Measurements from ENCODE around the gene TTC9.

Gene TTC9

DNA sequence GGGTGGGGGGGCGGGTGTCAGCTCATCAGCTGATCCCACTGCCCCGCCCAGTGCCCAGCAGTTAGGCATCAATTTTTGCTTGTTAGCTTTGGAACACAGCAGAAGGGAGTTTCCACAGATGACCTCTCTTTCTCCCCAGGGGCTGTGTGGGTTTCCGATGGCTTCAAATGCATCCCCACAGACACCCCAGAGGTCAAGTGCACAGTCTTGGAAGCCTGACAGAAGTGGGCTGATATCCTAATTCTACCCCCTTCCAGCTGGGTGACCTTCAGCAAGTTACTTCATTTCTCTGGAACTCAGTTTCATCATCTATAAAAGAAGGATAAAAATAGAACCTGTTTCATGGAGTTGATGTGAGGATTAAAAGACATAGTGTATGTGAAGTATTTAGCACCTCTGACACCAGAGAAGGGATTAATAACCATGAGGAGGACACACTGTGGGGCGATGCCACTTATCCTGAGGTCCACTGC is 22.0 kb downstream of the TTC9 start:
- Histone ChIP-seq H3K27me3 (ENCODE audit: low read depth, low read length) (no peaks in the 10 kb centered on the region), H3K4me1 (ENCODE audit: control insufficient read depth in 1 of 2, insufficient read depth in 2 of 2, low read length in 2 of 2) (no peaks in the 10 kb centered on the region), H3K27ac (ENCODE audit: low read length) (no peak overlapping the region), H3K9me3 (ENCODE audit: control insufficient read depth in 1 of 2, low read length in 2 of 2) (no peaks in the 10 kb centered on the region), H3K4me3 (ENCODE audit: low read depth in 1 of 2, low read length in 2 of 2) (no peak overlapping the region), H3K36me3 (ENCODE audit: control insufficient read depth in 1 of 2, insufficient read depth in 2 of 2, low read length in 2 of 2) (no peaks in the 10 kb centered on the region)

- Histone ChIP-seq H3K4me1 (ENCODE audit: control insufficient read depth in 1 of 2, insufficient read depth in 2 of 2, low read length in 2 of 2) (no peaks in the 10 kb centered on the region), H3K27me3 (ENCODE audit: low read depth, low read length) (no peaks in the 10 kb centered on the region)
Observed at GRCh38 chr14:70664698-70665447, 23.2 kb downstream of the TTC9 start.

DNA sequence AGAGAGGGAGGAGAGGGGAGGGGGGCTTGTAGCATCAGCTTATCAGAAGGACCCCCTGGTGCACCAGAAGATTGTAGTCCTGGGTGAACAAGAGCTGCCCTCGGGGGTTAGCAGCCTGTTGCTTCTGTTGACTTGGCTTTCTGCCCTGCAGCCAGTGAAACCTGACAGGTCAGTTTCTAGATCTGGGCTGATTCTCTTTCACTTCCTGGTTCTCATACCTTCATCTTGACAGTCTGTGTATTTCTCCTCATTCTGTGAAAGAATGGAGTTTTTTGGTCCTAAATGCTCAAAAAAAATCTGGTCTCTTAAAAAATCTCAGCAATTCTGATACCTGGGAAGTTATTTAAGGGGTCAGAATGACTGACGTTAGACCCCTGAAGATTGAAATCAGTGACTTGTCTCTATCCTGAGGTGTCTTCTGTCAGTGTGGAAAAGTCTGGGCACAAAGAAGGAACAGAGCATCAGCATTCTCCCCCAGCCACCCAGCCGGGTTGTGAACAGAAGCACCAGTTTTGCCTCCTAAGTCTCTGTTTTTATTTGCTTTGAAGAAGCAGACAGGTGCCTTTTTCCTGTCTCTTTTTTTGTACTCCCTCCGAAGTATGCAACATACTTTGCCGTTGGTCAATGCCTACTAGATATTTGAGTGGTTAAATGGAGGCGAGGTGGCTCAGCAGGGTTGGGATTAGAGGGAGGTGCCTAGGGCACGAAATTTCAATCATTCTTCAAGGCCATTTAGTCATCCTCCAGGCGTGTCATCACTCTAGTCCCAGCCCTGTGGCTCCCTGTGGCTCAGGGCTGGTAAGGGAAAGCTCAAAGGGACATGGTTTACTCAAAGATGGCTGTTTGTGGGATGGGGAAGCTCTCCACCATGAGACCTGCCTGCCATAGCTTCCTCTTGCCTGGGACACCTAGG is 24.0 kb downstream of the TTC9 start:
- Histone ChIP-seq H3K36me3 (ENCODE audit: control insufficient read depth in 1 of 2, insufficient read depth in 2 of 2, low read length in 2 of 2) (no peaks in the 10 kb centered on the region), H3K27ac (ENCODE audit: low read length) (no peak overlapping the region), H3K4me1 (ENCODE audit: control insufficient read depth in 1 of 2, insufficient read depth in 2 of 2, low read length in 2 of 2) (no peaks in the 10 kb centered on the region), H3K4me3 (ENCODE audit: low read depth in 1 of 2, low read length in 2 of 2) (no peak overlapping the region), H3K9me3 (ENCODE audit: control insufficient read depth in 1 of 2, low read length in 2 of 2) (no peaks in the 10 kb centered on the region), H3K27me3 (ENCODE audit: low read depth, low read length) (no peaks in the 10 kb centered on the region)

More at GRCh38 chr14:70664698-70665447, 23.2 kb downstream of the TTC9 start:
- no peaks in the 10 kb centered on the region for H3K36me3 ChIP-seq (ENCODE audit: control insufficient read depth in 1 of 2, insufficient read depth in 2 of 2, low read length in 2 of 2)
- H3K4me3 ChIP-seq (ENCODE audit: low read depth in 1 of 2, low read length in 2 of 2) = no peak overlapping the region
- H3K27ac ChIP-seq (ENCODE audit: low read length) = no peak overlapping the region
- H3K9me3 ChIP-seq (ENCODE audit: control insufficient read depth in 1 of 2, low read length in 2 of 2) = no peaks in the 10 kb centered on the region

DNA sequence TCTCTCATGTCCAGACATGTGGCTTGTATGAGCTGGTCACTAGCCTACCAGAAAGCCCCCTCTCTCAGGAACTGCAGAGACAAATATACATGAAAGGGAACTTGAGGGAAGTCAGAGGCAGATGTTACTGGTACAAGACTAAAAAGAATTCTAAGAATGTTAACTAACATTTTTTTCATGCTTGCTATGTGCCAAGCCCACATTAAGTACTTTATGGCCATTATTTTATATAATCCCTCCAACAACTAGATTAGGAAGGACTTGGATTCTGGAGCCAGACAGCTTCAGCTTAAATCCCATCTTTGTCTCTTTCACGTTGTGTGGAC is 24.6 kb downstream of the TTC9 start:
- H3K4me1 ChIP-seq (ENCODE audit: control insufficient read depth in 1 of 2, insufficient read depth in 2 of 2, low read length in 2 of 2) = no peaks in the 10 kb centered on the region
- H3K9me3 ChIP-seq (ENCODE audit: control insufficient read depth in 1 of 2, low read length in 2 of 2) = no peaks in the 10 kb centered on the region
- H3K36me3 ChIP-seq (ENCODE audit: control insufficient read depth in 1 of 2, insufficient read depth in 2 of 2, low read length in 2 of 2) = no peaks in the 10 kb centered on the region
- H3K27me3 ChIP-seq (ENCODE audit: low read depth, low read length) = no peaks in the 10 kb centered on the region
- no peak overlapping the region for H3K4me3 ChIP-seq (ENCODE audit: low read depth in 1 of 2, low read length in 2 of 2)
- no peak overlapping the region for H3K27ac ChIP-seq (ENCODE audit: low read length)

GRCh38 chr14:70670992-70671651 is 29.4 kb downstream of the TTC9 start:
- Histone ChIP-seq H3K4me3 (ENCODE audit: low read depth in 1 of 2, low read length in 2 of 2) (no peak overlapping the region), H3K4me1 (ENCODE audit: control insufficient read depth in 1 of 2, insufficient read depth in 2 of 2, low read length in 2 of 2) (no peaks in the 10 kb centered on the region), H3K9me3 (ENCODE audit: control insufficient read depth in 1 of 2, low read length in 2 of 2) (no peaks in the 10 kb centered on the region), H3K27ac (ENCODE audit: low read length) (no peak overlapping the region), H3K27me3 (ENCODE audit: low read depth, low read length) (no peaks in the 10 kb centered on the region), H3K36me3 (ENCODE audit: control insufficient read depth in 1 of 2, insufficient read depth in 2 of 2, low read length in 2 of 2) (no peaks in the 10 kb centered on the region)

DNA sequence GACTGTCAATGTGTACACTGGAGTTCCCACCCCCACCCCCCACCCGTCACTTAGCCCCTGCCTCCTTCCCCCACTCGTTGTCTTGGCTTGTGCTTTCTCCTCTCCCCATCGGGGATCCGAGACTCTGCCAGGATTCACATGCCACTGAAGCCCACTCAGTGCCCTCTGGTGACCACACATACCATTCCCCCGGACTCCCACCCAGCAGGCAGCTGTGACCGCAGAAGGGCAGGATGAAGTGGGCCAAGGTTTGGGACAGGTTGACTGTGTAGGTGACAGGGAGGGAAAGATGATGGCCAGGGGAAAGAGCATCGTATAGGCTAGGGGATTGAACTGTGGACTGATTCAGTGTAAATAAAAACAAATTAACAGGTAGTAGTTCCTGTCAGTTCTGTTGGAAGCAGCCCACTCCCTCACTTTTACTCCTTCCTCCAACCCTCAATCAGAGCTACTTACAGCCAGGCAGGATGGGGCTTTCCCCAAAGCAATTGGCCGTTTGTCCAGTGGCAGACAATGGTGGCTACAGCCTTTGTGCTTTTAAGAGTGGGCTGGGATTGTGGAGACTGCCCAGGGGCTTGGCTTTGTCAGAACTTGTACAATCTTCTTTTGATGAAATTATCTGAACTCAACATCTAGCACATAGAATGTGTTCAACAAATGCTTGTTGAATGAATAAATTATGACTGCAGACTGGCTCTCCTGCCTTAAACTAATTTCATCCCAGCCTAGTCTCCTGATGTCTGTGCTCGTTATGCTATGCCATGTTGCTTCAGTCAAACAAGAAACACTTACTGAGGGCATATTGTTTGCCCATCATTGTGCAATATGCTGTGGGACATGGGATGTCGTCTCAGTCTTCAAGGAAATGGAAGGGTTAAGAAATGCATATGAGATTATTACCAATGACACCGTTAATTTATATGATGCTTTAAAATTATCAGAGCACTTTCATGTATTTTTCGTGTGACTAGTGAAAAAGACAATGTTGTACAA is 30.2 kb downstream of the TTC9 start:
- no peaks in the 10 kb centered on the region for H3K27me3 ChIP-seq (ENCODE audit: low read depth, low read length)

DNA sequence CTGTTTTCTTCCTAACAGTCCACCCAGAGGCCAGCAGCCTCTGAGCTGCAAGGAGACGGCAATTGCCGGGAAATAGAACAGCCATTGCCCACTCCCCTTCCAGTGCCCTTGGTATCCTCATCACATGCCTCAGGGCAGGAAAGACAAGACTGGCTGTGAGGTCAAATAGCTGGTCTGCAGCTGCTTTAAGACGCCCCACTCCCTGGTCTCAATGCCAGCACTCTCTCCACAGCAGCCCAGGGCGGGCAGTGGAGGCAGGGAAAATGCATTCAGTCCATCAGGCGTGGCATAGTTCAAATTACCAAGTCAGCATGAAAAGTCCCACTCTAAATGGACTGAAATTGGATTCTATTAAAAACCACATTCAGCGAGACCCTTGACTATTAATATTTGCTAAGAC is 35.6 kb downstream of the TTC9 start:
- no peaks in the 10 kb centered on the region for H3K36me3 ChIP-seq (ENCODE audit: control insufficient read depth in 1 of 2, insufficient read depth in 2 of 2, low read length in 2 of 2)
- H3K27ac ChIP-seq (ENCODE audit: low read length) = no peak overlapping the region
- no peaks in the 10 kb centered on the region for H3K4me1 ChIP-seq (ENCODE audit: control insufficient read depth in 1 of 2, insufficient read depth in 2 of 2, low read length in 2 of 2)
- no peaks in the 10 kb centered on the region for H3K9me3 ChIP-seq (ENCODE audit: control insufficient read depth in 1 of 2, low read length in 2 of 2)
- H3K4me3 ChIP-seq (ENCODE audit: low read depth in 1 of 2, low read length in 2 of 2) = no peak overlapping the region
- no peaks in the 10 kb centered on the region for H3K27me3 ChIP-seq (ENCODE audit: low read depth, low read length)

More for the DNA sequence above, 30.2 kb downstream of the TTC9 start:
- Histone ChIP-seq H3K36me3 (ENCODE audit: control insufficient read depth in 1 of 2, insufficient read depth in 2 of 2, low read length in 2 of 2) (no peaks in the 10 kb centered on the region), H3K4me3 (ENCODE audit: low read depth in 1 of 2, low read length in 2 of 2) (no peak overlapping the region), H3K4me1 (ENCODE audit: control insufficient read depth in 1 of 2, insufficient read depth in 2 of 2, low read length in 2 of 2) (no peaks in the 10 kb centered on the region), H3K27ac (ENCODE audit: low read length) (no peak overlapping the region), H3K9me3 (ENCODE audit: control insufficient read depth in 1 of 2, low read length in 2 of 2) (no peaks in the 10 kb centered on the region)

GRCh38 chr14:70680748-70681147 is 39.0 kb downstream of the TTC9 start:
- H3K27me3 ChIP-seq (ENCODE audit: low read depth, low read length) = no peaks in the 10 kb centered on the region
- H3K4me3 ChIP-seq (ENCODE audit: low read depth in 1 of 2, low read length in 2 of 2) = no peak overlapping the region
- no peaks in the 10 kb centered on the region for H3K4me1 ChIP-seq (ENCODE audit: control insufficient read depth in 1 of 2, insufficient read depth in 2 of 2, low read length in 2 of 2)
- H3K27ac ChIP-seq (ENCODE audit: low read length) = no peak overlapping the region
- H3K36me3 ChIP-seq (ENCODE audit: control insufficient read depth in 1 of 2, insufficient read depth in 2 of 2, low read length in 2 of 2) = no peaks in the 10 kb centered on the region
- no peaks in the 10 kb centered on the region for H3K9me3 ChIP-seq (ENCODE audit: control insufficient read depth in 1 of 2, low read length in 2 of 2)

DNA sequence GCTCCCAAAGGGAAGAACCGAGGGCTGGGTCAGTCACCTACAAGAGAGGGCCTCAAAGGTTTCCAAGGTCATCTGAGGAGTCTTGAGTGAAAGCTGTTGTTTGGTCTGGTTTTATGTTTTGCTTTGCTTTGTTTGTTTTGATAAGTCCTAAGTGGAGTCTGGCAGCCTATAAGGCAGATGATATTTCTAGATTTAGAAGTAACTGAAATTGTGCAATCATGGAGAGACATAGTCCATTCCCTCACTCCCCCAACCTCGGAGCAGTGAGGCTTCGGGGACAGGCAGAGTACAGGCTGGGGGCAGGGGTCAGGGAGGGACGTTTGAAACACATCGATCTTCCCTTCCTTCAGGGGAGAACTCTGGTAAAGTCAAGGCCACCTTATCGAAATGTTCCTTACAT is 42.3 kb downstream of the TTC9 start:
- Histone ChIP-seq H3K27me3 (ENCODE audit: low read depth, low read length) (no peaks in the 10 kb centered on the region), H3K9me3 (ENCODE audit: control insufficient read depth in 1 of 2, low read length in 2 of 2) (no peaks in the 10 kb centered on the region), H3K4me3 (ENCODE audit: low read depth in 1 of 2, low read length in 2 of 2) (no peak overlapping the region), H3K36me3 (ENCODE audit: control insufficient read depth in 1 of 2, insufficient read depth in 2 of 2, low read length in 2 of 2) (no peaks in the 10 kb centered on the region), H3K27ac (ENCODE audit: low read length) (no peak overlapping the region), H3K4me1 (ENCODE audit: control insufficient read depth in 1 of 2, insufficient read depth in 2 of 2, low read length in 2 of 2) (no peaks in the 10 kb centered on the region)

- H3K36me3 ChIP-seq (ENCODE audit: control insufficient read depth in 1 of 2, insufficient read depth in 2 of 2, low read length in 2 of 2) = no peaks in the 10 kb centered on the region
- no peaks in the 10 kb centered on the region for H3K4me1 ChIP-seq (ENCODE audit: control insufficient read depth in 1 of 2, insufficient read depth in 2 of 2, low read length in 2 of 2)
- H3K27ac ChIP-seq (ENCODE audit: low read length) = no peak overlapping the region
- no peaks in the 10 kb centered on the region for H3K9me3 ChIP-seq (ENCODE audit: control insufficient read depth in 1 of 2, low read length in 2 of 2)
- no peak overlapping the region for H3K4me3 ChIP-seq (ENCODE audit: low read depth in 1 of 2, low read length in 2 of 2)
- no peaks in the 10 kb centered on the region for H3K27me3 ChIP-seq (ENCODE audit: low read depth, low read length)
Observed at GRCh38 chr14:70685474-70686197, 43.9 kb downstream of the TTC9 start.
